K562 (cell line): ENCODE results near the gene BNIPL. TPM values are rescaled to one million over a fixed set of nuclear protein-coding genes. Genes with fewer than 3 reads are reported as not detected.
A peak's percentile ranks its signal among the peaks of the same experiment; 100 is the strongest.

Experiments
- ARHGAP35 ChIP-seq: fragments of 450-650 bp; IDR thresholded peaks from 2 replicates; pipeline ENCODE4 v1.6.1; 2018; ENCODE audit not compliant: partially characterized antibody
- ATF3 ChIP-seq, 2 experiments: fragments of 450-650 bp in 1 of 2; sonication (generic) in 1 of 2; formaldehyde crosslinking in 1 of 2; IDR thresholded peaks in 1 of 2; conservative IDR thresholded peaks in 1 of 2; 2 replicates each; pipeline versions ENCODE4 v1.6.1 to v1.8.1; 2016 to 2023; ENCODE audit warnings: mild to moderate bottlenecking in 2 of 2, moderate library complexity in 2 of 2, inconsistent platforms in 1 of 2, missing genetic modification reagents in 1 of 2
- CBX1 ChIP-seq: sonication (generic); IDR thresholded peaks from 2 replicates; pipeline ENCODE4 v1.6.1; 2016; ENCODE audit warnings: antibody characterized with exemption, low read depth, mild to moderate bottlenecking
- E2F3 ChIP-seq: fragments of 250-450 bp; sonication (Bioruptor Pico); IDR thresholded peaks from 2 replicates; pipeline ENCODE4 v1.4.0; 2020; ENCODE audit warnings: mild to moderate bottlenecking
- FOS ChIP-seq: IDR thresholded peaks from 3 replicates; pipeline ENCODE4 v1.6.1; 2011; ENCODE audit not compliant: insufficient read length; ENCODE audit errors: extremely low read depth
- FUS ChIP-seq: fragments of 200-400 bp; formaldehyde crosslinking; optimal IDR thresholded peaks from 2 replicates; pipeline ENCODE3; 2017; ENCODE audit warnings: low read depth, low read length
- HNRNPK ChIP-seq: fragments of 200-400 bp; formaldehyde crosslinking; IDR thresholded peaks from one replicate; pipeline ENCODE4 v1.6.1; 2018; ENCODE audit warnings: mild to moderate bottlenecking, low read depth, low read length; ENCODE audit not compliant: poor library complexity, severe bottlenecking
- HOMEZ ChIP-seq: fragments of 250-450 bp; sonication (Bioruptor Pico); IDR thresholded peaks from 2 replicates; pipeline ENCODE4 v1.4.0; 2020; ENCODE audit warnings: mild to moderate bottlenecking, moderate library complexity
- HOXB6 ChIP-seq: fragments of 250-450 bp; sonication (Bioruptor Pico); IDR thresholded peaks from 2 replicates; pipeline ENCODE4 v1.5.1; 2022; ENCODE audit warnings: mild to moderate bottlenecking, borderline replicate concordance
- MAZ ChIP-seq, 2 experiments: fragments of 450-650 bp in 1 of 2; sonication (generic) in 1 of 2; formaldehyde crosslinking; IDR thresholded peaks in 1 of 2; conservative IDR thresholded peaks in 1 of 2; 2 replicates each; pipeline versions ENCODE4 v1.4.0 to v1.5.0; 2020; ENCODE audit warnings: mild to moderate bottlenecking in 1 of 2, missing genetic modification reagents in 1 of 2
- NR4A1 ChIP-seq, 2 experiments: fragments of 250-450 bp in 1 of 2; fragments of 450-650 bp in 1 of 2; sonication (Bioruptor Pico) in 1 of 2; IDR thresholded peaks; 2 replicates each; pipeline versions ENCODE4 v1.4.0 to v1.6.1; 2016 to 2020; ENCODE audit warnings: mild to moderate bottlenecking in 2 of 2, missing compliant biosample characterization in 1 of 2, missing genetic modification characterization in 1 of 2, moderate library complexity in 1 of 2
- PCBP1 ChIP-seq: fragments of 200-400 bp; formaldehyde crosslinking; IDR thresholded peaks from 2 replicates; pipeline ENCODE4 v1.6.1; 2018; ENCODE audit warnings: mild to moderate bottlenecking, low read depth, low read length; ENCODE audit not compliant: poor library complexity, severe bottlenecking
- RB1 ChIP-seq: fragments of 450-650 bp; IDR thresholded peaks from 2 replicates; pipeline ENCODE4 v1.6.1; 2017; ENCODE audit warnings: low read depth, mild to moderate bottlenecking
- RNF2 ChIP-seq: sonication (generic); IDR thresholded peaks from 2 replicates; pipeline ENCODE4 v1.6.1; 2016
- SMARCC2 ChIP-seq: fragments of 450-650 bp; IDR thresholded peaks from 2 replicates; pipeline ENCODE4 v1.6.1; 2017; ENCODE audit warnings: antibody characterized with exemption, moderate library complexity, mild to moderate bottlenecking, low read depth
- SPI1 ChIP-seq: IDR thresholded peaks from 2 replicates; pipeline ENCODE4 v1.6.1; 2011; ENCODE audit warnings: low read depth, low read length, control low read depth, borderline replicate concordance
- THRA ChIP-seq: fragments of 450-650 bp; IDR thresholded peaks from 2 replicates; pipeline ENCODE4 v1.6.1; 2017; ENCODE audit warnings: mild to moderate bottlenecking, moderate library complexity
- ZBTB43 ChIP-seq: sonication (generic); formaldehyde crosslinking; IDR thresholded peaks from 2 replicates; pipeline ENCODE4 v1.8.0; 2023; ENCODE audit warnings: mild to moderate bottlenecking, missing genetic modification reagents
- ZNF699 ChIP-seq: fragments of 250-450 bp; sonication (Bioruptor Pico); IDR thresholded peaks from 2 replicates; pipeline ENCODE4 v1.8.0; 2021; ENCODE audit warnings: mild to moderate bottlenecking, moderate library complexity; ENCODE audit not compliant: insufficient replicate concordance
- polyA plus RNA-seq, 8 experiments: library from polyadenylated mRNA; depleted of rRNA in 4 of 8; stranded (reverse) in 5 of 8; unstranded in 3 of 8; fragments of >200 nt; fragmentation: Nextera tagmentation in 2 of 8; fragmentation: Illumina TruSeq in 1 of 8; extraction: Ambion mirVana in 2 of 8; extraction: Trizol in 1 of 8; gene quantifications; 2 replicates each; pipeline versions ENCODE4 v1.2.1 to v1.2.3, GENCODE V29; 2011 to 2014; ENCODE audit warnings: inconsistent platforms in 1 of 8, missing spikeins in 1 of 8
- total RNA-seq, 7 experiments: library from RNA; depleted of rRNA in 6 of 7; stranded (reverse); fragments of >200 nt in 6 of 7; fragmentation: Illumina TruSeq in 2 of 7; extraction: Trizol in 2 of 7; gene quantifications; 2 replicates each; pipeline versions ENCODE4 v1.2.1 to v1.2.3, GENCODE V29; 2011 to 2021; ENCODE audit warnings: low replicate concordance in 1 of 7

The BNIPL gene
- total and polyA plus RNA-seq, 9 of the 15 experiments (the other 6 are each of a cell fraction or from before 2014, with no cell fraction given), result 0.08 to 1.4 (median 0.68) TPM

- TF ChIP-seq HNRNPK, result no peak
- no peak for TF ChIP-seq ZNF699 (CRISPR knock-in tag)
- no peak for TF ChIP-seq HOXB6 (CRISPR knock-in tag)
- TF ChIP-seq RB1, result peak; percentile 93
- TF ChIP-seq ZBTB43 (CRISPR knock-in tag), result 0 out of 2 replicates have a peak, but pooled peaks have one; percentile 51
- peak; percentile 81 for TF ChIP-seq ATF3 (IDR thresholded peaks at IDR 0.05)
- no peak; the same call in 1 of the 2 replicates for TF ChIP-seq ATF3 (CRISPR knock-in tag; conservative IDR thresholded peaks at IDR 0.05)
- no peak for TF ChIP-seq HOMEZ (CRISPR knock-in tag)
- TF ChIP-seq CBX1, result peak; percentile 36; the same call in 1 of the 2 replicates
- TF ChIP-seq RNF2, result peak; percentile 73
- peak; percentile 94 to 95 for TF ChIP-seq MAZ (CRISPR knock-in tag; conservative IDR thresholded peaks at IDR 0.05 in 1 of 2, IDR thresholded peaks at IDR 0.05 in 1 of 2)
- TF ChIP-seq FOS, result no peak
- TF ChIP-seq E2F3, result 0 out of 2 replicates have a peak, but pooled peaks have one; percentile 67
- peak; percentile 92 for TF ChIP-seq PCBP1
- TF ChIP-seq NR4A1 (CRISPR knock-in tag; IDR thresholded peaks at IDR 0.05), result no peak
- TF ChIP-seq NR4A1 (tag; IDR thresholded peaks at IDR 0.05), result no peak
- no peak for TF ChIP-seq THRA
- no peak for TF ChIP-seq ARHGAP35
- TF ChIP-seq SMARCC2, result no peak
- peak; percentile 63; the same call in 1 of the 2 replicates for TF ChIP-seq SPI1
- no peak for TF ChIP-seq FUS
Measured at GRCh38 chr1:151059109-151060006, 23.0 kb downstream of the BNIPL start, which contains the start of gene CDC42SE1 (continued).
